Measurements from ENCODE around the gene NLGN4X. TPM values are rescaled to one million over a fixed set of nuclear protein-coding genes. Genes with fewer than 3 reads are reported as not detected.

Gene NLGN4X
- total RNA-seq, 2 donors from 2014 or later: 19.2 to 76.9 TPM

DNA sequence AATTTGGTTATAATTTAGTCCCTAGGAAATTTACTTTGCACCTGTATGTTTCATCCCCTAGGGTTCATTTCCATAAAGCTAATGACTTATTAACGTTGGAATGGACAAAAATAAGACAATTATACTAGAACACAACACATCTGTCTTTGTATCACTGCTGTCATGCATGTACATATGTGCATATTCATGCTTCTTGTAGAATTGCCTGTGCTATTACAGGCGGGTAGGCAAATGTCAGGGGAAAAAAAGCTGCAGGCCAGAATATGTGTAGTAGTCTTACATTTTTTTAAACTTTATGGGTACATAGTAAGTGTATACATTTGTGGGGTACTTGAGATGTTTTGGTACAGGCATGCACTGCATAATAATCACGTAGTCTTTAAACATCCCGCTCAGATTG is 209.6 kb downstream of the NLGN4X start:
- Mint-ChIP-seq H3K27ac (no peak overlapping the region), H3K9me3 (no peaks in the 10 kb centered on the region), H3K4me3 (no peak overlapping the region), H3K36me3 (ENCODE audit: low read depth) (peaks cover 9% of the 10 kb centered on the region), H3K27me3 (ENCODE audit: insufficient read depth) (peaks cover 2% of the 10 kb centered on the region), H3K4me1 (peaks cover 26% of the 10 kb centered on the region)
- H3K4me1 ChIP-seq (ENCODE audit: control insufficient read depth, insufficient read depth, low read length): peaks cover 6% of the 10 kb centered on the region
- 98% methylated on average over 4 of the region's 4 CpGs; no CpG with 5 or more reads in 1 of the 2 experiments for WGBS, 2 experiments (ENCODE audit: insufficient coverage in 1 of 2, insufficient read length in 1 of 2)
- TF ChIP-seq, protein P1, sequence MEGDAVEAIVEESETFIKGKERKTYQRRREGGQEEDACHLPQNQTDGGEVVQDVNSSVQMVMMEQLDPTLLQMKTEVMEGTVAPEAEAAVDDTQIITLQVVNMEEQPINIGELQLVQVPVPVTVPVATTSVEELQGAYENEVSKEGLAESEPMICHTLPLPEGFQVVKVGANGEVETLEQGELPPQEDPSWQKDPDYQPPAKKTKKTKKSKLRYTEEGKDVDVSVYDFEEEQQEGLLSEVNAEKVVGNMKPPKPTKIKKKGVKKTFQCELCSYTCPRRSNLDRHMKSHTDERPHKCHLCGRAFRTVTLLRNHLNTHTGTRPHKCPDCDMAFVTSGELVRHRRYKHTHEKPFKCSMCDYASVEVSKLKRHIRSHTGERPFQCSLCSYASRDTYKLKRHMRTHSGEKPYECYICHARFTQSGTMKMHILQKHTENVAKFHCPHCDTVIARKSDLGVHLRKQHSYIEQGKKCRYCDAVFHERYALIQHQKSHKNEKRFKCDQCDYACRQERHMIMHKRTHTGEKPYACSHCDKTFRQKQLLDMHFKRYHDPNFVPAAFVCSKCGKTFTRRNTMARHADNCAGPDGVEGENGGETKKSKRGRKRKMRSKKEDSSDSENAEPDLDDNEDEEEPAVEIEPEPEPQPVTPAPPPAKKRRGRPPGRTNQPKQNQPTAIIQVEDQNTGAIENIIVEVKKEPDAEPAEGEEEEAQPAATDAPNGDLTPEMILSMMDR (conservative IDR thresholded peaks at IDR 0.05): no peak
- no peak for DNase-seq
- no peak overlapping the region for H3K9ac ChIP-seq (ENCODE audit: extremely low read depth, low read length, poor library complexity, severe bottlenecking)
- H3K4me3 ChIP-seq (ENCODE audit: low read length): no peak overlapping the region
- no peak overlapping the region for H3K27ac ChIP-seq (ENCODE audit: low read depth, low read length)
- no peaks in the 10 kb centered on the region for H3K9me3 ChIP-seq (ENCODE audit: control insufficient read depth, low read length)
- no peaks in the 10 kb centered on the region for H3K27me3 ChIP-seq (ENCODE audit: control insufficient read depth, insufficient read depth, low read length, poor library complexity, severe bottlenecking)
- peaks cover 3% of the 10 kb centered on the region for H3K36me3 ChIP-seq (ENCODE audit: control insufficient read depth, insufficient read depth, low read length)

DNA sequence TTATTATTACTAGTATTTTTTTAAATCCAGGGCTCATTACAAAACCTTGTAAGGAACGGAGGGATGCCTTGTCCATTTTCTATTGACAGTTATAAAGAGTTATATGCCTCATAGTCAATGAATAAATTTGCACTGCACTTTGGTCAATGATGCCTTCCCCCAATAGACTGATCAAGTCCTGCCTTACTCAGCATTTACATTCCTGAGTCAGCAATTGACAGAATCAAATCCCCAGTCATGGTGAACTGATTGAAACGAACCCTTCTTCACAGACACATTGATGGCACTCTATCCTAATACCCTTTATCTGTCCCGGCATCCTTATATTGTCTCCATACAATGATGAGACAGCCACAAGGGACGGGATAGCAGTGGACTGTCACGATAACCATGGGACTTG is 213.2 kb downstream of the NLGN4X start:
- no peak overlapping the region for H3K9ac ChIP-seq (ENCODE audit: extremely low read depth, low read length, poor library complexity, severe bottlenecking)
- H3K4me1 ChIP-seq (ENCODE audit: control insufficient read depth, insufficient read depth, low read length): no peaks in the 10 kb centered on the region
- H3K9me3 Mint-ChIP-seq: no peaks in the 10 kb centered on the region
- H3K4me1 Mint-ChIP-seq: no peaks in the 10 kb centered on the region
- peaks cover 3% of the 10 kb centered on the region for H3K36me3 ChIP-seq (ENCODE audit: control insufficient read depth, insufficient read depth, low read length)
- TF ChIP-seq, protein P1 (conservative IDR thresholded peaks at IDR 0.05): no peak
- H3K27ac Mint-ChIP-seq: no peak overlapping the region
- peaks cover 9% of the 10 kb centered on the region for H3K36me3 Mint-ChIP-seq (ENCODE audit: low read depth)
- no peak for DNase-seq
- 90 to 100% methylated on average over 1 to 4 of the region's 5 CpGs for WGBS, 2 experiments (ENCODE audit: insufficient coverage in 1 of 2, insufficient read length in 1 of 2)
- H3K9me3 ChIP-seq (ENCODE audit: control insufficient read depth, low read length): no peaks in the 10 kb centered on the region
- no peak overlapping the region for H3K4me3 ChIP-seq (ENCODE audit: low read length)
- no peak overlapping the region for H3K27ac ChIP-seq (ENCODE audit: low read depth, low read length)
- H3K27me3 ChIP-seq (ENCODE audit: control insufficient read depth, insufficient read depth, low read length, poor library complexity, severe bottlenecking): no peaks in the 10 kb centered on the region
- H3K4me3 Mint-ChIP-seq: no peak overlapping the region
- no peaks in the 10 kb centered on the region for H3K27me3 Mint-ChIP-seq (ENCODE audit: insufficient read depth)

DNA sequence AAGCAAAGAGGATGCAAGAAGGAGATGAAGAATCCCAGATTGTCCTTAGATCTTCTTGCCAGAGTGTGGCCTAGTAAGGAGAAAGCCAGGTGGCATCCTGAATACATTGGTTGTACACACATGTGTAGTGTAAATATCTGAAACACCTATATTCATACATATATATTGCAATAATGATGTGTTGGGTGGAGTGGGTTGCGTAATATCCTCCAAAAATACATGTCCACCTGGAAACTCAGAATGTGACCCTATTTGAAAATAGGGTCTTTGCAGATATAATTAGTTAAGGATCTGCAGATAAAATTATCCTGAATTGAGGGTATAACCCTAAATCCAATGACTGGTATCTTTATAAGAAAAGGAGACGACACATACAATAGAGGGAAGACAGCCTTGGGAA is 216.3 kb downstream of the NLGN4X start:
- Mint-ChIP-seq H3K4me1 (no peaks in the 10 kb centered on the region), H3K27ac (no peak overlapping the region), H3K4me3 (no peak overlapping the region), H3K27me3 (ENCODE audit: insufficient read depth) (no peaks in the 10 kb centered on the region), H3K9me3 (peaks cover 8% of the 10 kb centered on the region), H3K36me3 (ENCODE audit: low read depth) (peaks cover 19% of the 10 kb centered on the region)
- H3K27me3 ChIP-seq (ENCODE audit: control insufficient read depth, insufficient read depth, low read length, poor library complexity, severe bottlenecking): no peaks in the 10 kb centered on the region
- no peak overlapping the region for H3K9ac ChIP-seq (ENCODE audit: extremely low read depth, low read length, poor library complexity, severe bottlenecking)
- peaks cover 7% of the 10 kb centered on the region for H3K36me3 ChIP-seq (ENCODE audit: control insufficient read depth, insufficient read depth, low read length)
- no peak for DNase-seq
- no peak overlapping the region for H3K27ac ChIP-seq (ENCODE audit: low read depth, low read length)
- H3K4me1 ChIP-seq (ENCODE audit: control insufficient read depth, insufficient read depth, low read length): no peaks in the 10 kb centered on the region
- 80 to 100% methylated on average over 1 of the region's 2 CpGs for WGBS, 2 experiments (ENCODE audit: insufficient coverage in 1 of 2, insufficient read length in 1 of 2)
- H3K4me3 ChIP-seq (ENCODE audit: low read length): no peak overlapping the region
- H3K9me3 ChIP-seq (ENCODE audit: control insufficient read depth, low read length): no peaks in the 10 kb centered on the region
- TF ChIP-seq, protein P1 (conservative IDR thresholded peaks at IDR 0.05): no peak
